Activated B cell treated with CpG ODN at 0.5 μM for 24 hours (primary cell): Measurements from ENCODE around the gene CPN2. TPM values are rescaled to one million over a fixed set of nuclear protein-coding genes. Genes with fewer than 3 reads are reported as not detected.

ENCODE experiments used
- ATAC-seq: fragments of 200-7000 bp; cut with Tn5 transposase; one replicate; pipeline ENCODE4 v1.10.0; 2021; ENCODE audit warnings: low read depth, mild to moderate bottlenecking, moderate library complexity
- CTCF ChIA-PET: fragments of 350-600 bp; sonication (Branson Sonifier 250); formaldehyde crosslinking; loops from one replicate; lab custom pipeline; 2021; ENCODE audit warnings: antibody characterized with exemption; lab: Charles Lee
- POLR2A ChIA-PET: fragments of 350-600 bp; sonication (Branson Sonifier 250); formaldehyde crosslinking; loops from one replicate; lab custom pipeline; 2021; ENCODE audit warnings: antibody characterized with exemption; lab: Charles Lee
- DNase-seq: peaks from one replicate; pipeline ENCODE4 v3.0.0; 2022
- H3K27ac Mint-ChIP-seq: one replicate; pipeline ENCODE4 v1.8.0; 2020; ENCODE audit warnings: mixed read lengths
- H3K27me3 Mint-ChIP-seq: one replicate; pipeline ENCODE4 v1.8.0; 2021; ENCODE audit warnings: mixed read lengths
- H3K36me3 Mint-ChIP-seq: one replicate; pipeline ENCODE4 v1.8.0; 2021; ENCODE audit warnings: low read depth, mixed read lengths
- H3K4me1 Mint-ChIP-seq: one replicate; pipeline ENCODE4 v1.8.0; 2021; ENCODE audit warnings: mixed read lengths
- H3K4me3 Mint-ChIP-seq: one replicate; pipeline ENCODE4 v1.8.0; 2020; ENCODE audit warnings: mild to moderate bottlenecking, mixed read lengths
- H3K9me3 Mint-ChIP-seq: one replicate; pipeline ENCODE4 v1.8.0; 2020; ENCODE audit warnings: mixed read lengths
- intact Hi-C: fragments of 100-400 bp; cut with micrococcal nuclease; formaldehyde crosslinking; loops from one replicate; pipeline ENCODE4 v1.15.1; 2024
- total RNA-seq: library from RNA; stranded (reverse); gene quantifications from 2 replicates; pipeline ENCODE4 v1.2.3, GENCODE V29; 2022
- TF ChIP-seq, protein P1 (sequence below): fragments of 200-600 bp; IDR thresholded peaks from one replicate; pipeline ENCODE4 v1.8.0; 2022; ENCODE audit warnings: antibody characterized with exemption, mild to moderate bottlenecking

CPN2 gene
- total RNA-seq, 1 donor from 2014 or later: not detected

DNA sequence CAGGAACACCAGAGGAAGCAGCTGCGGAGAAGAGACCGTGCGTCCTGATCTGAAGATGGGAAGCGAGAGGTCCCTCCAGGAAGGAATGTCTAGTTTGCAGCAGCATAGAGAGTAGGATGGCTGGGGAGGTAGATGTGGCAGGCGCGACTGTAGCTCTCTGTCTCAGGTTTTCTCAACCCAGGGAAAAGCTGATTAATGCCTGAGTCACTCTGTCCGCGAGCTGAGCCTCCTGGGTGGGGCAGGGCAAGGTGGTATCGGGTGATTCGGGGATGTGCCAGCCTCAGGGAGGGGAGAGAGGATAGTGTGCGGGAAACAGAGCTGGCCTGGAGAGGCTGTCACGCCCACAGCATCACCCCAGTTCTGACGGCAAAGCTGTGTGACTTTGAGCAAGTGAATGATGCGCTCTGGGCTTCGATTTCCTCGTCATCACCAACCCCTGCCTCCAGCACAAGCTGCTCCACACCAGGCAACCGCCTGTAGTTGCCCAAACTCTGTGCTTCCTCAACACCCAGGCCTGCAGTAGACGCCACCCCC, 28.4 kb downstream of the CPN2 start:
- POLR2A ChIA-PET: interaction anchor here (0.6 kb wide), 1 partner anchor 163 kb away, joined by 3 read pairs; no protein-coding TSS in a partner anchor
- no peak for DNase-seq
- no peak for ATAC-seq
- Mint-ChIP-seq H3K27me3 (peaks cover 4% of the 10 kb centered on the region), H3K4me3 (no peak overlapping the region), H3K4me1 (no peaks in the 10 kb centered on the region), H3K9me3 (peaks cover 10% of the 10 kb centered on the region), H3K27ac (no peak overlapping the region), H3K36me3 (no peaks in the 10 kb centered on the region)
- CTCF ChIA-PET: no interaction called here
- intact Hi-C loops: no loop called here
- TF ChIP-seq, protein P1, sequence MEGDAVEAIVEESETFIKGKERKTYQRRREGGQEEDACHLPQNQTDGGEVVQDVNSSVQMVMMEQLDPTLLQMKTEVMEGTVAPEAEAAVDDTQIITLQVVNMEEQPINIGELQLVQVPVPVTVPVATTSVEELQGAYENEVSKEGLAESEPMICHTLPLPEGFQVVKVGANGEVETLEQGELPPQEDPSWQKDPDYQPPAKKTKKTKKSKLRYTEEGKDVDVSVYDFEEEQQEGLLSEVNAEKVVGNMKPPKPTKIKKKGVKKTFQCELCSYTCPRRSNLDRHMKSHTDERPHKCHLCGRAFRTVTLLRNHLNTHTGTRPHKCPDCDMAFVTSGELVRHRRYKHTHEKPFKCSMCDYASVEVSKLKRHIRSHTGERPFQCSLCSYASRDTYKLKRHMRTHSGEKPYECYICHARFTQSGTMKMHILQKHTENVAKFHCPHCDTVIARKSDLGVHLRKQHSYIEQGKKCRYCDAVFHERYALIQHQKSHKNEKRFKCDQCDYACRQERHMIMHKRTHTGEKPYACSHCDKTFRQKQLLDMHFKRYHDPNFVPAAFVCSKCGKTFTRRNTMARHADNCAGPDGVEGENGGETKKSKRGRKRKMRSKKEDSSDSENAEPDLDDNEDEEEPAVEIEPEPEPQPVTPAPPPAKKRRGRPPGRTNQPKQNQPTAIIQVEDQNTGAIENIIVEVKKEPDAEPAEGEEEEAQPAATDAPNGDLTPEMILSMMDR: no peak

DNA sequence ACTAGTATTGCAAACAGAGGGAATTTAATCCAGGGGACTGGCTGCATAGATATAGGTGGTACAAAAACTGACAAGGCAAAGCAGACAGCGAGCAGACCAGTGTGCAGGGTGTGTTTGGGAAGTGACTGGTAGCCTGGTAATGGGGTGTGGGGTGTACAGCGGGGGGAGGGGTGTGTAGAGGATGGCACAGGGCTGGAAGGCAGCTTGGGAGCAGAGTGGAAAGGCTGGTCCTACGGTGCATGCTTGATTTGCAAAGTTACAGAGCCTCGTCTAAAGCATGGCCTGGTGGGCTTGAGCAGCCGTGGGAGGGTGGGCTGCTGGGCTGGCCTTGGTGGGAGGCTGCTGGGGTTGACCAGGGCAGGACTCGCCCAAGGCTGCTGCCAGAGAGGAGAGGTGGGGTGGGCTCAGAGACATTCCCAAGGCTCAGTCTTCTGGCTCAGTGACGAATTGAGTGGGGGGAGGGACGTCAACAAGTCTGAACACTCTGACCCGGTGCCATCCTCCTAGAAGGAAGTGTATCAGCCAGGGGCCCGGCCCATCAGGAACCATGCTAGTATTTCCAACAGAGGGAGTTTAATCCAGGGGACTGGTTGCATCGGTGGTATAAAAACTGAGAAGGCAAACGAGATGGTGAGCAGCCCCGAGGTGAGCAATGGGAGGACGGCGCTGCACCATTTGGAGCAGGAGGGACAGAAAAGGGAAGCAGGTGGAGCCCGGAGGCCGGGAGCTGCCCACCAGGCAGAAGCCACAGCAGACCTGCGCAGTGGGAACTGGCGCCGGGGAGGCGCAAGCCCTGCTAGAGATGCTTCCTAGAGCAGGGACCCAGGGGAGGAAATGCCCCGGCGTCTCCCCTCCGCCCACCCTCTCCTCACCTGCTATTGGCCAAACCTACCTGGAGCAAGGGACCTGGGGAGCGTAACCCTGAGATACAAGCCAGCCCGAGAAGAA, 29.2 kb downstream of the CPN2 start:
- Mint-ChIP-seq H3K36me3 (no peaks in the 10 kb centered on the region), H3K4me3 (no peak overlapping the region), H3K27ac (no peak overlapping the region), H3K27me3 (peaks cover 11% of the 10 kb centered on the region), H3K9me3 (peaks cover 10% of the 10 kb centered on the region), H3K4me1 (no peaks in the 10 kb centered on the region)
- ATAC-seq (no peak), DNase-seq (no peak)
- CTCF ChIA-PET: no interaction called here
- POLR2A ChIA-PET: interaction anchor here (0.6 kb wide), 1 partner anchor 164 kb away, joined by 3 read pairs; no protein-coding TSS in a partner anchor
- TF ChIP-seq, protein P1: no peak
- intact Hi-C loops: no loop called here

DNA sequence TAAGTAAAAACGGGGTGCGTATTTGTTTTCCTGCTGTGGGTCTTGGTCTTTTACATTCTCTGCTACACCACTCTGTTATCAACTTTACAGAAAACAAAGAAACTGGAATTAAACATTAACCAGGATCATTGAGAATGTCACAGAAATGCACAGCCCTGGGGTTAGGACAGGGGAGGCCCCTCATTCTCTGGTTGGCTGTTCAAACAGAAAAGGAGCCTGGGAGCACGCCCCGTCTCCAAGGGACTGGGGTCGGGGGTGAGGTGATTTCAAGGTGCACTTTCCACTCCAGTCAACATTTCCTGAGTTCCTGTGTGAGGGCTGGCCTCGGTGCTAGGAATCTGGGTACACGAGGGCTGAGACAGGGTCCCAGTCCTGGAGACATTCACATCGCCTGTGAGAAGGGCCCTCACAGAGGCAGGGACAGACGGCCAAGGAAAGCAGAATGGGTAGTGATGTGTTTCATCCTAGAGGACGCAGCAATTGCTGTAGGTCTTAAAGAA, 30.3 kb downstream of the CPN2 start:
- DNase-seq (no peak), ATAC-seq (no peak)
- H3K4me1 Mint-ChIP-seq: peaks cover 5% of the 10 kb centered on the region
- H3K9me3 Mint-ChIP-seq: peaks cover 10% of the 10 kb centered on the region
- TF ChIP-seq, protein P1: no peak
- H3K27ac Mint-ChIP-seq: no peak overlapping the region
- intact Hi-C loops: no loop called here
- peaks cover 15% of the 10 kb centered on the region for H3K27me3 Mint-ChIP-seq
- CTCF ChIA-PET: no interaction called here
- H3K36me3 Mint-ChIP-seq: no peaks in the 10 kb centered on the region
- no peak overlapping the region for H3K4me3 Mint-ChIP-seq
- POLR2A ChIA-PET: no interaction called here

DNA sequence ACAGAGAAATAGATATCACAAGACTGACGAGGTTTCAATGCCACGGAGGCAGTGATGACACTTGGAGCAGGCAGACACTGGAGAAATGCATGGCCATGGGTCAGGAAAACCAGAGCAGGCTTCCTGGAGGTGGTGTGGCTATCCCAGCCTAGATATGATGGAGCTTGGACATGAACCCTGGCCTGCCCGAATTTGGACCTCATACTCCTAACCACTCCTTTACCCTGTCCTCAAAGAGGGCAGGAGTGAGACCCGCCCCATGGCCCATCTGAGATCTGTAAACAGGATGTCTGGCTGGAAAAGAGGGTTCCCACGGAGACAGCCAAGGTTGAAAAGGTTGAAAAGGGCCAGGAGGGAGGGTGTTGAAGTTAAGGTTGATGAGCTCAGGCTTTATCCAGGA, 31.0 kb downstream of the CPN2 start:
- DNase-seq (no peak), ATAC-seq (no peak)
- TF ChIP-seq, protein P1: no peak
- H3K36me3 Mint-ChIP-seq: no peaks in the 10 kb centered on the region
- H3K4me1 Mint-ChIP-seq: peaks cover 10% of the 10 kb centered on the region
- intact Hi-C loops: no loop called here
- peaks cover 15% of the 10 kb centered on the region for H3K27me3 Mint-ChIP-seq
- H3K4me3 Mint-ChIP-seq: no peak overlapping the region
- peaks cover 10% of the 10 kb centered on the region for H3K9me3 Mint-ChIP-seq
- CTCF ChIA-PET: no interaction called here
- H3K27ac Mint-ChIP-seq: no peak overlapping the region
- POLR2A ChIA-PET: no interaction called here

DNA sequence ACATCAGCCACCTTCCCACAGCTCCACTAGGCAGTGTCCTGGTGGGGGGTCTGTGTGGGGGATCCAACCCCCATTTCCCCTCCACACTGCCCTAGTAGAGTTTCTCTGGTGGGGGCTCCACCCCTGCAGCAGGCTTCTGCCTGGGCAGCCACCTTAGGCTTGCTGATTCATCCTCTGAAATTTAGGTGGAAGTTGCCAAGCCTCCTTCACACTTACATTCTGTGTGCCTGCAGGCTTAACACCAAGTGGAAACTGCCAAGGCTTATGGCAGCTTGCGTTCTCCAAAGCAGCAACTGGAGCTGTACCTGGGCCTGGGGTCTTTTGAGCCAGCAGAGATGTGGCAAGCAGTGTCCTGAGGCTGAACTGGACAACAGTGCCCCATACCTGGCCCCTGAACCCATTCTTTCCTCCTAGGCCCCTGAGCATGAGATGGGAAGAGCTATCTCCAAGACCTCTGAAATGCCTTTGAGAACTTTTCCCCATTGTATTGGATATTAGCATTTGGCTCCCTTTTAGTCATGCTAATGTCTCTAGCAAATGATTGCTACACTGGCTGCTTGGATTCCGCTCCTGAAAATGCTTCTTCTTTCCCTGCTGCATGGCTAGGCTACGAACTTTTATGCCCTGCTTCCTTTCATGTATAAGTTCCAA, 32.5 kb downstream of the CPN2 start:
- ChIA-PET CTCF (interaction anchor here (4.7 kb wide), 1 partner anchor 655 kb away, joined by 132 read pairs; no protein-coding TSS in a partner anchor), POLR2A (no interaction called here)
- ATAC-seq: no peak
- H3K4me3 Mint-ChIP-seq: no peak overlapping the region
- H3K36me3 Mint-ChIP-seq: no peaks in the 10 kb centered on the region
- no peak overlapping the region for H3K27ac Mint-ChIP-seq
- peaks cover 10% of the 10 kb centered on the region for H3K9me3 Mint-ChIP-seq
- peaks cover 13% of the 10 kb centered on the region for H3K4me1 Mint-ChIP-seq
- H3K27me3 Mint-ChIP-seq: peaks cover 16% of the 10 kb centered on the region
- TF ChIP-seq, protein P1: no peak
- intact Hi-C loops: no loop called here
- DNase-seq: no peak
